ENCODE data around the gene GRK1.
"Not testable (repeated sequence)": the region's sequence is repeated elsewhere in the genome, so short reads cannot be mapped to it uniquely, and the experiment has no call there.

GRK1 gene

GRCh38 chr13:113666951-113667701 is at the start of gene GRK1:
Gene GRK1, plus strand, starts transcription at chr13:113667219. Its CDS starts 168 bp downstream, at chr13:113667387.
- H3K4me3 ChIP-seq (ENCODE audit: low read length), result no peak within 1 kb of the TSS
- DNase-seq (ENCODE audit: low read depth), result no peak
- no peak for TF ChIP-seq CTCF (conservative IDR thresholded peaks at IDR 0.05; ENCODE audit: low read length)

- no peak for DNase-seq (ENCODE audit: low read depth)
- no peak overlapping the region for H3K4me3 ChIP-seq (ENCODE audit: low read length)
- TF ChIP-seq CTCF (conservative IDR thresholded peaks at IDR 0.05; ENCODE audit: low read length), result no peak
Measured at GRCh38 chr13:113617961-113618360, 49.1 kb upstream of the GRK1 start.

- H3K4me3 ChIP-seq (ENCODE audit: low read length), result no peak overlapping the region
Measured at GRCh38 chr13:113618455-113618854, 48.6 kb upstream of the GRK1 start.

GRCh38 chr13:113620036-113620796 is 46.8 kb upstream of the GRK1 start:
- TF ChIP-seq CTCF (conservative IDR thresholded peaks at IDR 0.05; ENCODE audit: low read length), result no peak
- no peak overlapping the region for H3K4me3 ChIP-seq (ENCODE audit: low read length)
- no peak for DNase-seq (ENCODE audit: low read depth)

More at GRCh38 chr13:113618455-113618854, 48.6 kb upstream of the GRK1 start:
- DNase-seq (ENCODE audit: low read depth), result no peak
- no peak for TF ChIP-seq CTCF (conservative IDR thresholded peaks at IDR 0.05; ENCODE audit: low read length)

- H3K4me3 ChIP-seq (ENCODE audit: low read length), result no peak overlapping the region
- TF ChIP-seq CTCF (conservative IDR thresholded peaks at IDR 0.05; ENCODE audit: low read length), result no peak
- DNase-seq (ENCODE audit: low read depth), result no peak
Measured at GRCh38 chr13:113621046-113621445, 46.0 kb upstream of the GRK1 start.

- not testable (repeated sequence) for DNase-seq (ENCODE audit: low read depth); H3K4me3 ChIP-seq (ENCODE audit: low read length)
- TF ChIP-seq CTCF (conservative IDR thresholded peaks at IDR 0.05; ENCODE audit: low read length), result peak; percentile 39
Measured at GRCh38 chr13:113621498-113621897, 45.5 kb upstream of the GRK1 start.

GRCh38 chr13:113621986-113622550 is 45.0 kb upstream of the GRK1 start:
- not testable (repeated sequence) for H3K4me3 ChIP-seq (ENCODE audit: low read length); DNase-seq (ENCODE audit: low read depth)
